Neuronal stem cell (in vitro differentiated cells): ENCODE data around the gene RREB1.
A peak's percentile ranks its signal among the peaks of the same experiment; 100 is the strongest.

Source experiments
- DNase-seq: peaks from one replicate; pipeline ENCODE4 v3.0.0-alpha.2; 2013; ENCODE audit warnings: low spot score
- H2AFZ ChIP-seq: one replicate; pipeline ENCODE4 v1.6.1; 2013; ENCODE audit warnings: mild to moderate bottlenecking, low read length, inconsistent platforms
- H2AK5ac ChIP-seq: 2 replicates; pipeline ENCODE4 v1.6.1; 2013; ENCODE audit warnings: low read depth, mild to moderate bottlenecking, inconsistent platforms, low read length, moderate library complexity, mixed read lengths
- H2BK120ac ChIP-seq: 2 replicates; pipeline ENCODE4 v1.6.1; 2013; ENCODE audit warnings: low read depth, mild to moderate bottlenecking, inconsistent platforms, low read length, moderate library complexity, mixed read lengths
- H2BK12ac ChIP-seq: one replicate; pipeline ENCODE4 v1.6.1; 2013; ENCODE audit warnings: low read length, inconsistent platforms
- H2BK15ac ChIP-seq: 2 replicates; pipeline ENCODE4 v1.6.1; 2013; ENCODE audit warnings: mild to moderate bottlenecking, low read length, inconsistent platforms, mixed read lengths
- H2BK5ac ChIP-seq: one replicate; pipeline ENCODE4 v1.6.1; 2013; ENCODE audit warnings: inconsistent platforms, mild to moderate bottlenecking, low read length, moderate library complexity
- H3K14ac ChIP-seq: one replicate; pipeline ENCODE4 v1.6.1; 2013; ENCODE audit warnings: low read length, inconsistent platforms
- H3K18ac ChIP-seq: 2 replicates; pipeline ENCODE4 v1.6.1; 2013; ENCODE audit warnings: low read length, inconsistent platforms
- H3K23ac ChIP-seq: 2 replicates; pipeline ENCODE4 v1.6.1; 2013; ENCODE audit warnings: low read depth, mild to moderate bottlenecking, mixed read lengths, low read length, inconsistent platforms; ENCODE audit not compliant: poor library complexity
- H3K27ac ChIP-seq: replicated peaks from 3 replicates; pipeline ENCODE4 v1.5.1; 2013; ENCODE audit warnings: low read length, inconsistent platforms
- H3K27me3 ChIP-seq, 3 experiments: 2 replicates each; pipeline ENCODE4 v1.6.1; 2013; ENCODE audit warnings: low read length in 3 of 3, mild to moderate bottlenecking in 2 of 3, inconsistent platforms in 1 of 3, low read depth in 1 of 3, mixed read lengths in 1 of 3, moderate library complexity in 1 of 3; ENCODE audit not compliant: control insufficient read depth in 3 of 3, insufficient read depth in 3 of 3
- H3K36me3 ChIP-seq, 2 donors: replicated peaks in 1 of 2; 2 replicates each; pipeline ENCODE4 v1.6.1; 2013; ENCODE audit warnings: low read length in 2 of 2; ENCODE audit not compliant: control insufficient read depth in 2 of 2, insufficient read depth in 2 of 2
- H3K4ac ChIP-seq: 2 replicates; pipeline ENCODE4 v1.6.1; 2013; ENCODE audit warnings: inconsistent platforms, mild to moderate bottlenecking, low read length, moderate library complexity
- H3K4me1 ChIP-seq, 2 donors: 1 replicate in 1 of 2; 2 replicates in 1 of 2; pipeline ENCODE4 v1.6.1; 2013; ENCODE audit warnings: low read length in 2 of 2, low read depth in 1 of 2; ENCODE audit not compliant: control insufficient read depth in 2 of 2, insufficient read depth in 1 of 2
- H3K4me2 ChIP-seq: one replicate; pipeline ENCODE4 v1.6.1; 2013; ENCODE audit warnings: mild to moderate bottlenecking, low read length, inconsistent platforms; ENCODE audit not compliant: insufficient read depth, poor library complexity, severe bottlenecking
- H3K4me3 ChIP-seq, 2 donors: 2 replicates each; pipeline ENCODE4 v1.5.1; 2013; ENCODE audit warnings: low read length in 2 of 2, mild to moderate bottlenecking in 2 of 2, inconsistent platforms in 1 of 2, moderate library complexity in 1 of 2
- H3K79me1 ChIP-seq: one replicate; pipeline ENCODE4 v1.6.1; 2013; ENCODE audit warnings: low read depth, mild to moderate bottlenecking, inconsistent platforms, low read length, moderate library complexity
- H3K9ac ChIP-seq: one replicate; pipeline ENCODE4 v1.6.1; 2013; ENCODE audit warnings: mild to moderate bottlenecking, low read depth, low read length, inconsistent platforms; ENCODE audit not compliant: poor library complexity
- H3K9me3 ChIP-seq, 2 donors: replicated peaks in 1 of 2; 2 replicates each; pipeline versions ENCODE3 to v1.6.1; 2013; ENCODE audit warnings: low read length in 2 of 2, mild to moderate bottlenecking in 2 of 2, inconsistent platforms in 1 of 2, low read depth in 1 of 2, mixed read lengths in 1 of 2, moderate library complexity in 1 of 2; ENCODE audit not compliant: control insufficient read depth in 2 of 2, insufficient read depth in 1 of 2
- H4K8ac ChIP-seq: one replicate; pipeline ENCODE4 v1.6.1; 2013; ENCODE audit warnings: low read depth, mild to moderate bottlenecking, inconsistent platforms, low read length, moderate library complexity
- H4K91ac ChIP-seq: one replicate; pipeline ENCODE4 v1.6.1; 2013; ENCODE audit warnings: low read length, low read depth, mild to moderate bottlenecking, inconsistent platforms; ENCODE audit not compliant: poor library complexity
- WGBS, 2 donors: extraction: QIAGEN DNeasy Blood & Tissue Kit; methylation state at CpG; one replicate each; pipeline ENCODE4 v1.1.7; 2013; ENCODE audit warnings: missing lambda C conversion rate in 2 of 2, mixed read lengths in 1 of 2; ENCODE audit not compliant: insufficient read length in 2 of 2, insufficient replicate concordance in 1 of 2; ENCODE audit errors: extremely low coverage in 2 of 2; 5-methylcytosine and 5-hydroxymethylcytosine counted together

RREB1 gene

DNA sequence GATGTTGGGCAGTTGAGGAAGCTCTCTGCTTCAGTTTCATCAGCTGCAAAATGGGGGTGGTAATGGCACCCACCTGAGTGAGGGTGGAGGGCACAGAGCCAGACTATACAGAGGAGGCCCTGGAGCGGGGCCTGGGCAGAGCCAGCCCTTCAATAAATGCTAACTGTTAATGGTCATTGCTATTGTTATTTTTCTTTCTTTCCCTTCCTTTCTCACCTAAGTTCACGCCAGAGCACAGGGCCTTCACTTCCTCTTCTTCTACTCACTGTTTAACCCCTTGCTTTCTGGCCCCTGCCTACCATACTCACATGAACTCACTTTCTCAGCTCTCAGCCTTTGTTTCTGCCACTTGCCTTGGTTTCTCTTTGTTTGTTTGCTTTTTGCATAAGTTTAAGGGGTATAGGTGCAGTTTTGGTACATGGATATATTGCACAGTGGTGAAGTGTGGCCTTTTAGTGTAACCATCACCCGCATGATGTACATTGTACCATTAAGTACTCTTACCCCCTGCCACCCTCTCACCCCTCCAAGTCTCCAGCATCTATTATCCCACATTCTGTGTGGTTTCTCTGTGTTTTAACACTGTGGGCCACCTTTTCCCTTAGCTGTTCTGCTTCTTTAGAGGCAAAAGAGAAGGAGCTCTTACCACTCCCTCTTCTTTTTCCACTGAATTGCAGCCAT is 7.5 kb upstream of the RREB1 start:
- Histone ChIP-seq H2BK120ac (no peak overlapping the region), H4K8ac (no peak overlapping the region), H3K36me3 (no peaks in the 10 kb centered on the region), H2AFZ (no peak overlapping the region), H3K18ac (no peak overlapping the region), H3K14ac (no peak overlapping the region), H2BK5ac (no peak overlapping the region), H3K9me3 (no peaks in the 10 kb centered on the region), H2AK5ac (no peak overlapping the region), H3K23ac (no peak overlapping the region), H3K4ac (no peak overlapping the region), H4K91ac (no peak overlapping the region), H3K4me3 (no peak overlapping the region), H2BK15ac (no peak overlapping the region), H3K4me1 (peaks cover 0 to 5% of the 10 kb centered on the region in 2 donors), H2BK12ac (no peak overlapping the region), H3K27ac (no peak overlapping the region), H3K9ac (no peak overlapping the region), H3K27me3 (peaks cover 0 to 11% (median 0%) of the 10 kb centered on the region in 3 experiments), H3K4me2 (no peak overlapping the region), H3K79me1 (no peaks in the 10 kb centered on the region)
- WGBS, 2 donors = no CpG with 5 or more reads among the region's 3 CpGs
- DNase-seq = no peak

DNA sequence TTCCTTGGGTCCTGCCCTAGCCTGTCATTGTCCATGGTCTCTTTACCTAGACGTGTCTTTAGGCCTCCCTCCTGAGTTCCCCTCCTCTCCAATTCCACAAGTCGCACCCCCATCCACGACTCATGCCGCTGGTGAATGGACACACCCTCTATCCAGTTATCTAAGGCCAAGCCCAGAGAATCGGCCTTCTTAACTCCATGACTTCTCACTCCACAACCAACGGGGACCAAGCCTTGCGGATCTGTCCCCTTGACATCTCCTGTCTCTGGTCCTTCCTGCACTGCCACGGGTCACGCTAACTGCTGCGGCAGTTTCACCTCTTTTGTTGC is 7.0 kb upstream of the RREB1 start:
- no peaks in the 10 kb centered on the region for H3K9me3 ChIP-seq
- no peak overlapping the region for H3K4me3 ChIP-seq
- no peak overlapping the region for H2BK15ac ChIP-seq
- no peak overlapping the region for H3K14ac ChIP-seq
- no peak overlapping the region for H2BK12ac ChIP-seq
- H3K27ac ChIP-seq = no peak overlapping the region
- no CpG with 5 or more reads among the region's 10 CpGs for WGBS, 2 donors
- H4K8ac ChIP-seq = no peak overlapping the region
- H3K18ac ChIP-seq = peak overlapping the region; percentile 44
- H4K91ac ChIP-seq = no peak overlapping the region
- H3K4ac ChIP-seq = no peak overlapping the region
- no peak for DNase-seq
- H3K9ac ChIP-seq = no peak overlapping the region
- H3K4me2 ChIP-seq = no peak overlapping the region
- no peaks in the 10 kb centered on the region for H3K79me1 ChIP-seq
- no peak overlapping the region for H2AFZ ChIP-seq
- no peak overlapping the region for H2BK5ac ChIP-seq
- peaks cover 0 to 11% (median 0%) of the 10 kb centered on the region in 3 experiments for H3K27me3 ChIP-seq
- no peak overlapping the region for H3K23ac ChIP-seq
- peaks cover 0 to 5% of the 10 kb centered on the region in 2 donors for H3K4me1 ChIP-seq
- H2BK120ac ChIP-seq = no peak overlapping the region
- no peaks in the 10 kb centered on the region for H3K36me3 ChIP-seq
- no peak overlapping the region for H2AK5ac ChIP-seq

DNA sequence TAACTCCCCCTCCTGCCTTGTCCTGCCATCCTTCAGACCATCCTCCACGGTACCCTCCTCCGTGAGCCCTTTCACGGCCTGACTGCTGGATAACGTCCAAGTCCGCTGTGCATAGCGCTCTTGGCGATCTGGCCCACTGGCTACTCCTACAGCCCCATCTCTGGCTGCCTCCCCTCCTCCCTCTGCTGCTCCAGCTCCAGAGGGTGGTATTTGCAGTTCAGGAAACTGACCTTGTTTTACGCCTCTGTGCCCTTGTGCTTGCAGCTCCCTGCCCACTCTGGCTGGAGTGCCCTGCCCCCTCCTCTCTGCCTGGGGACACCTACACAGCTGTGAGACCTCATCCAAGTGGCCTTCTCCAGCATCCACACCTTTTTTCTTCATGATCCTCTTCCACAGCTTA is 6.5 kb upstream of the RREB1 start:
- Histone ChIP-seq H3K79me1 (no peaks in the 10 kb centered on the region), H3K18ac (peak overlapping the region; percentile 53), H2BK15ac (peak overlapping the region; percentile 77), H3K14ac (no peak overlapping the region), H4K8ac (no peak overlapping the region), H2BK5ac (no peak overlapping the region), H3K23ac (peak overlapping the region; percentile 90), H2BK12ac (no peak overlapping the region), H3K27me3 (peaks cover 0 to 11% (median 0%) of the 10 kb centered on the region in 3 experiments), H4K91ac (no peak overlapping the region), H2AK5ac (peak overlapping the region; percentile 53), H3K4ac (no peak overlapping the region), H3K9me3 (no peaks in the 10 kb centered on the region), H3K27ac (no peak overlapping the region), H3K4me3 (no peak overlapping the region), H3K4me1 (peaks cover 4 to 5% of the 10 kb centered on the region in 2 donors), H3K9ac (no peak overlapping the region), H3K36me3 (no peaks in the 10 kb centered on the region), H2AFZ (no peak overlapping the region), H2BK120ac (no peak overlapping the region), H3K4me2 (no peak overlapping the region)
- DNase-seq = no peak
- no CpG with 5 or more reads among the region's 8 CpGs for WGBS, 2 donors

DNA sequence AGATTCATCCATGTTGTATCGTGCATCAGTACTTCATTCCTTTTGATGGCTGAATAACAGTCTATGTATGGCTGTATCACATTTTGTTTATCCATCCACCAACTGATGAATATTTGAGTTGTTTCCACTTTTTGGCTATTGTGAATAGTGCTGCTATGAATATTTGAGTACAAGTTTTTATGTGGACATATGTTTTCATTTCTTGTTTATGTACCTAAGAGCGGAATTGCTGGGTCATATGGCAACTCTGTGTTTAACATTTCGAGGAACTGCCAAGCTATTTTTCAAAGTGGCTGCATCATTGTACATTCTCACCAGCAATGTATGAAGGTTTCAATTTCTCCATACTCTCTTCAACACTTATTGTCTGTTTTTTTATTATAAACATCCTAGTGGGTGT is 3.0 kb upstream of the RREB1 start:
- Histone ChIP-seq H2BK15ac (no peak overlapping the region), H2AFZ (no peak overlapping the region), H3K14ac (no peak overlapping the region), H3K9ac (no peak overlapping the region), H3K9me3 (no peaks in the 10 kb centered on the region), H2BK5ac (no peak overlapping the region), H2BK12ac (no peak overlapping the region), H3K4me2 (no peak overlapping the region), H3K27ac (no peak overlapping the region), H3K4me3 (no peak overlapping the region), H3K36me3 (no peaks in the 10 kb centered on the region), H3K79me1 (peaks cover 7% of the 10 kb centered on the region), H3K4me1 (peaks cover 7 to 11% of the 10 kb centered on the region in 2 donors), H4K8ac (no peak overlapping the region), H3K23ac (no peak overlapping the region), H2BK120ac (no peak overlapping the region), H2AK5ac (no peak overlapping the region), H4K91ac (no peak overlapping the region), H3K4ac (no peak overlapping the region), H3K27me3 (peaks cover 0 to 5% (median 4%) of the 10 kb centered on the region in 3 experiments), H3K18ac (no peak overlapping the region)
- no peak for DNase-seq
- no CpG with 5 or more reads among the region's 3 CpGs for WGBS, 2 donors
